PC-3 (cell line): ENCODE results near the gene UTF1. TPM values are rescaled to one million over a fixed set of nuclear protein-coding genes. Genes with fewer than 3 reads are reported as not detected.

ENCODE experiments used
- ATAC-seq: fragments of 200-7000 bp; cut with Tn5 transposase; 2 replicates; pipeline ENCODE4 v1.9.1; 2020; ENCODE audit warnings: mild to moderate bottlenecking, moderate library complexity
- BruUV-seq: library from RNA; stranded (reverse); fragments of 400-500 nt; replicated peaks from 2 replicates; lab custom pipeline; 2021; lab: Mats Ljungman, UMichigan
- CTCF ChIA-PET: fragments of 300-600 bp; sonication (Branson Sonifier 250); formaldehyde crosslinking; loops from one replicate; lab custom pipeline; 2022; ENCODE audit warnings: antibody characterized with exemption; lab: Charles Lee
- POLR2A ChIA-PET: fragments of 300-600 bp; sonication (Branson Sonifier 250); formaldehyde crosslinking; loops from one replicate; lab custom pipeline; 2022; ENCODE audit warnings: antibody characterized with exemption; ENCODE audit not compliant: unreplicated experiment; lab: Charles Lee
- DNase-seq: peaks from one replicate; pipeline ENCODE4 v3.0.0-alpha.2; 2015
- H2AFZ ChIP-seq: fragments of 300-600 bp; sonication (generic); 2 replicates; pipeline ENCODE4 v1.6.0; 2016; ENCODE audit warnings: antibody characterized with exemption, low read length
- H3F3A ChIP-seq: fragments of 300-600 bp; sonication (generic); one replicate; pipeline ENCODE4 v1.6.0; 2017; ENCODE audit warnings: antibody characterized with exemption, low read length, control low read depth, mild to moderate bottlenecking; ENCODE audit not compliant: unreplicated experiment
- H3K27ac ChIP-seq: fragments of 300-600 bp; sonication (generic); 2 replicates; pipeline ENCODE4 v1.5.1; 2016; ENCODE audit warnings: mild to moderate bottlenecking, low read length
- H3K27me3 ChIP-seq: fragments of 300-600 bp; sonication (generic); 2 replicates; pipeline ENCODE4 v1.6.1; 2016; ENCODE audit warnings: low read length, mixed read lengths
- H3K36me3 ChIP-seq: fragments of 300-600 bp; sonication (generic); 2 replicates; pipeline ENCODE4 v1.6.1; 2016; ENCODE audit warnings: low read depth, mixed run types, low read length, mixed read lengths
- H3K4me1 ChIP-seq: fragments of 300-600 bp; sonication (generic); 2 replicates; pipeline ENCODE4 v1.5.1; 2016; ENCODE audit warnings: low read length; ENCODE audit not compliant: insufficient read depth
- H3K4me2 ChIP-seq: fragments of 300-600 bp; sonication (generic); 2 replicates; pipeline ENCODE4 v1.6.0; 2016; ENCODE audit warnings: low read length
- H3K4me3 ChIP-seq: fragments of 300-600 bp; sonication (generic); 2 replicates; pipeline ENCODE4 v1.5.1; 2016; ENCODE audit warnings: mild to moderate bottlenecking, low read length, mixed read lengths
- H3K79me2 ChIP-seq: fragments of 300-600 bp; sonication (generic); 2 replicates; pipeline ENCODE4 v1.6.1; 2017; ENCODE audit warnings: low read length, mixed read lengths
- H3K9ac ChIP-seq: fragments of 300-600 bp; sonication (generic); 2 replicates; pipeline ENCODE4 v1.6.0; 2016; ENCODE audit warnings: mild to moderate bottlenecking, low read length
- H3K9me2 ChIP-seq: fragments of 300-600 bp; sonication (generic); replicated peaks from 2 replicates; pipeline ENCODE4 v1.6.1; 2016; ENCODE audit warnings: mixed run types, low read length, mixed read lengths
- H3K9me3 ChIP-seq: fragments of 300-600 bp; sonication (generic); 2 replicates; pipeline ENCODE4 v1.6.1; 2016; ENCODE audit warnings: low read length, mixed read lengths
- H4K20me1 ChIP-seq: fragments of 300-600 bp; sonication (generic); 2 replicates; pipeline ENCODE4 v1.6.1; 2016; ENCODE audit warnings: low read length, mixed read lengths
- EZH2 ChIP-seq: fragments of 300-600 bp; sonication (generic); IDR thresholded peaks from one replicate; pipeline ENCODE4 v1.6.1; 2017; ENCODE audit warnings: antibody characterized with exemption, mild to moderate bottlenecking, low read length; ENCODE audit not compliant: unreplicated experiment
- EZH2phosphoT487 ChIP-seq: fragments of 300-600 bp; sonication (generic); IDR thresholded peaks from 2 replicates; pipeline ENCODE4 v1.6.1; 2018; ENCODE audit warnings: mild to moderate bottlenecking, antibody characterized with exemption, low read length, borderline replicate concordance
- intact Hi-C: fragments of 100-400 bp; cut with micrococcal nuclease; formaldehyde crosslinking; loops from 2 replicates; pipeline ENCODE4 v1.9.0; 2023
- total RNA-seq: library from RNA; depleted of rRNA; stranded (reverse); fragments of >200 nt; gene quantifications from 2 replicates; pipeline ENCODE4 v1.2.3, GENCODE V29; 2014
- TF ChIP-seq, protein P1 (sequence below): fragments of 300-600 bp; sonication (generic); conservative IDR thresholded peaks from 2 replicates; pipeline ENCODE4 v1.5.1; 2017; ENCODE audit warnings: antibody characterized with exemption, low read depth, mild to moderate bottlenecking, low read length

The UTF1 gene
- total RNA-seq, 1 experiment from 2014 or later: not detected

- ChIA-PET CTCF (no interaction called here), POLR2A (no interaction called here)
- no TSS peak for BruUV-seq
Measured at GRCh38 chr10:133261726-133262325, 31.8 kb downstream of the UTF1 start.

GRCh38 chr10:133262696-133263095 is 32.7 kb downstream of the UTF1 start:
- ATAC-seq (no peak), DNase-seq (no peak)
- Histone ChIP-seq H4K20me1 (no peaks in the 10 kb centered on the region), H3K27ac (peak overlapping the region; percentile 18; the same call in 1 of the 2 replicates), H3K9ac (no peak overlapping the region), H3K27me3 (no peaks in the 10 kb centered on the region), H3K79me2 (no peaks in the 10 kb centered on the region), H3K9me2 (no peaks in the 10 kb centered on the region), H2AFZ (no peak overlapping the region), H3K4me1 (peaks cover 61% of the 10 kb centered on the region), H3K4me3 (no peak overlapping the region), H3F3A (no peaks in the 10 kb centered on the region), H3K36me3 (no peaks in the 10 kb centered on the region; the same call in 1 of the 2 replicates), H3K4me2 (no peak overlapping the region), H3K9me3 (no peaks in the 10 kb centered on the region)
- TSS peak; percentile 16 for BruUV-seq
- CTCF ChIA-PET: no interaction called here
- intact Hi-C loops: no loop called here
- POLR2A ChIA-PET: interaction anchor here (0.7 kb wide), 1 partner anchor 16 kb away, joined by 3 read pairs; no protein-coding TSS in a partner anchor
- no peak for TF ChIP-seq EZH2
- TF ChIP-seq, protein P1, sequence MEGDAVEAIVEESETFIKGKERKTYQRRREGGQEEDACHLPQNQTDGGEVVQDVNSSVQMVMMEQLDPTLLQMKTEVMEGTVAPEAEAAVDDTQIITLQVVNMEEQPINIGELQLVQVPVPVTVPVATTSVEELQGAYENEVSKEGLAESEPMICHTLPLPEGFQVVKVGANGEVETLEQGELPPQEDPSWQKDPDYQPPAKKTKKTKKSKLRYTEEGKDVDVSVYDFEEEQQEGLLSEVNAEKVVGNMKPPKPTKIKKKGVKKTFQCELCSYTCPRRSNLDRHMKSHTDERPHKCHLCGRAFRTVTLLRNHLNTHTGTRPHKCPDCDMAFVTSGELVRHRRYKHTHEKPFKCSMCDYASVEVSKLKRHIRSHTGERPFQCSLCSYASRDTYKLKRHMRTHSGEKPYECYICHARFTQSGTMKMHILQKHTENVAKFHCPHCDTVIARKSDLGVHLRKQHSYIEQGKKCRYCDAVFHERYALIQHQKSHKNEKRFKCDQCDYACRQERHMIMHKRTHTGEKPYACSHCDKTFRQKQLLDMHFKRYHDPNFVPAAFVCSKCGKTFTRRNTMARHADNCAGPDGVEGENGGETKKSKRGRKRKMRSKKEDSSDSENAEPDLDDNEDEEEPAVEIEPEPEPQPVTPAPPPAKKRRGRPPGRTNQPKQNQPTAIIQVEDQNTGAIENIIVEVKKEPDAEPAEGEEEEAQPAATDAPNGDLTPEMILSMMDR: no peak
- TF ChIP-seq EZH2phosphoT487: no peak

More at GRCh38 chr10:133261726-133262325, 31.8 kb downstream of the UTF1 start:
- Histone ChIP-seq H3F3A (no peaks in the 10 kb centered on the region), H3K4me1 (peaks cover 70% of the 10 kb centered on the region), H3K4me3 (peak overlapping the region; percentile 61), H4K20me1 (no peaks in the 10 kb centered on the region), H3K9me2 (no peaks in the 10 kb centered on the region), H3K79me2 (no peaks in the 10 kb centered on the region), H3K27ac (peak overlapping the region; percentile 67), H3K9ac (peak overlapping the region; percentile 84), H2AFZ (0 out of 2 replicates have a peak overlapping the region, but pooled peaks have one; percentile 22), H3K4me2 (peak overlapping the region; percentile 76), H3K27me3 (no peaks in the 10 kb centered on the region), H3K9me3 (no peaks in the 10 kb centered on the region), H3K36me3 (no peaks in the 10 kb centered on the region)
- TF ChIP-seq, protein P1: no peak
- TF ChIP-seq EZH2: no peak
- TF ChIP-seq EZH2phosphoT487: no peak
- intact Hi-C loops: no loop called here
- peak; percentile 61 for DNase-seq
- peak; percentile 5; the same call in 1 of the 2 replicates for ATAC-seq

GRCh38 chr10:133263674-133264073 is 33.7 kb downstream of the UTF1 start:
- intact Hi-C loops: no loop called here
- no peaks in the 10 kb centered on the region for H4K20me1 ChIP-seq
- H3K79me2 ChIP-seq: no peaks in the 10 kb centered on the region
- no peak overlapping the region for H3K9ac ChIP-seq
- no peaks in the 10 kb centered on the region for H3K9me2 ChIP-seq
- H3K36me3 ChIP-seq: peaks cover under 1% of the 10 kb centered on the region; the same call in 1 of the 2 replicates
- TF ChIP-seq, protein P1: no peak
- H2AFZ ChIP-seq: no peak overlapping the region
- ChIA-PET POLR2A (no interaction called here), CTCF (no interaction called here)
- DNase-seq: no peak
- no peaks in the 10 kb centered on the region for H3F3A ChIP-seq
- no peaks in the 10 kb centered on the region for H3K9me3 ChIP-seq
- peaks cover 51% of the 10 kb centered on the region for H3K4me1 ChIP-seq
- no peak overlapping the region for H3K4me2 ChIP-seq
- no TSS peak for BruUV-seq
- H3K27ac ChIP-seq: no peak overlapping the region
- H3K4me3 ChIP-seq: no peak overlapping the region
- ATAC-seq: no peak
- H3K27me3 ChIP-seq: no peaks in the 10 kb centered on the region
